SK-N-SH (cell line): Measurements from ENCODE around the gene EEF2K. TPM values are rescaled to one million over a fixed set of nuclear protein-coding genes. Genes with fewer than 3 reads are reported as not detected.

ENCODE experiments used
- CTCF ChIA-PET: fragments of 300-600, 350-600 bp; formaldehyde crosslinking; extraction: SDS; loops from one replicate; lab custom pipeline; 2021; lab: Yijun Ruan, JAX
- POLR2A ChIA-PET: fragments of 350-600 bp; sonication (Branson Sonifier 250); formaldehyde crosslinking; extraction: SDS; loops from one replicate; lab custom pipeline; 2020; ENCODE audit warnings: antibody characterized with exemption, inconsistent platforms; lab: Yijun Ruan, JAX
- DNase-seq: peaks from one replicate; pipeline ENCODE4 v3.0.0; 2012
- H2AFZ ChIP-seq: fragments of 200-600 bp; sonication (generic); 2 replicates; pipeline ENCODE4 v1.8.1; 2016; ENCODE audit warnings: antibody characterized with exemption, mild to moderate bottlenecking, low read depth
- H3F3A ChIP-seq: fragments of 200-600 bp; sonication (generic); replicated peaks from 2 replicates; pipeline ENCODE3; 2016; ENCODE audit warnings: antibody characterized with exemption, mild to moderate bottlenecking; ENCODE audit not compliant: insufficient read depth
- H3K27ac ChIP-seq, 2 experiments: fragments of 200-500 bp in 1 of 2; fragments of 200-600 bp in 1 of 2; sonication (Bioruptor generic) in 1 of 2; sonication (generic), shearing (Covaris generic) in 1 of 2; 2 replicates each; pipeline versions ENCODE4 v1.5.1 to v1.6.1; 2014 to 2016; ENCODE audit warnings: low read depth in 2 of 2, inconsistent platforms in 1 of 2, low read length in 1 of 2, mild to moderate bottlenecking in 1 of 2, mixed read lengths in 1 of 2
- H3K27me3 ChIP-seq: fragments of 200-600 bp; sonication (generic), shearing (Covaris generic); 2 replicates; pipeline ENCODE4 v1.6.1; 2016; ENCODE audit warnings: mixed run types; ENCODE audit not compliant: insufficient read depth
- H3K36me3 ChIP-seq, 2 experiments: fragments of 200-500 bp in 1 of 2; fragments of 200-600 bp in 1 of 2; sonication (Bioruptor generic) in 1 of 2; sonication (generic) in 1 of 2; replicated peaks in 1 of 2; 2 replicates each; pipeline versions ENCODE3 to v1.5.1; 2014 to 2016; ENCODE audit warnings: low read length in 1 of 2, mild to moderate bottlenecking in 1 of 2; ENCODE audit not compliant: insufficient read depth in 2 of 2, control insufficient read depth in 1 of 2
- H3K4me1 ChIP-seq, 2 experiments: fragments of 200-500 bp in 1 of 2; fragments of 200-600 bp in 1 of 2; sonication (Bioruptor generic) in 1 of 2; sonication (generic), shearing (Covaris generic) in 1 of 2; 2 replicates each; pipeline versions ENCODE4 v1.5.1 to v1.6.1; 2014 to 2016; ENCODE audit warnings: low read depth in 1 of 2, low read length in 1 of 2, mixed run types in 1 of 2; ENCODE audit not compliant: insufficient read depth in 2 of 2, control insufficient read depth in 1 of 2
- H3K4me2 ChIP-seq: fragments of 200-600 bp; sonication (generic), shearing (Covaris generic); 2 replicates; pipeline ENCODE4 v1.6.1; 2017; ENCODE audit warnings: mixed run types
- H3K4me3 ChIP-seq, 2 experiments: fragments of 200-500 bp in 1 of 2; fragments of 200-600 bp in 1 of 2; sonication (Bioruptor generic) in 1 of 2; sonication (generic), shearing (Covaris generic) in 1 of 2; 2 replicates each; pipeline versions ENCODE4 v1.5.1 to v1.8.1; 2014 to 2016; ENCODE audit warnings: low read depth in 2 of 2, inconsistent platforms in 1 of 2, low read length in 1 of 2, mild to moderate bottlenecking in 1 of 2, mixed read lengths in 1 of 2, moderate library complexity in 1 of 2
- H3K79me2 ChIP-seq: fragments of 200-600 bp; sonication (generic); 2 replicates; pipeline ENCODE4 v1.8.1; 2017; ENCODE audit warnings: mild to moderate bottlenecking; ENCODE audit not compliant: insufficient read depth
- H3K9ac ChIP-seq: fragments of 200-600 bp; sonication (generic); 2 replicates; pipeline ENCODE4 v1.6.1; 2017; ENCODE audit warnings: mixed run types
- H3K9me2 ChIP-seq: fragments of 200-600 bp; sonication (generic); 2 replicates; pipeline ENCODE4 v1.6.1; 2017; ENCODE audit warnings: mixed run types
- H3K9me3 ChIP-seq: fragments of 200-600 bp; sonication (generic); 2 replicates; pipeline ENCODE4 v1.6.1; 2017; ENCODE audit warnings: mixed run types, mild to moderate bottlenecking, moderate library complexity
- H4K20me1 ChIP-seq: fragments of 200-600 bp; sonication (generic); 2 replicates; pipeline ENCODE4 v1.6.1; 2017; ENCODE audit warnings: mild to moderate bottlenecking, mixed run types; ENCODE audit not compliant: insufficient read depth
- CHD2 ChIP-seq: fragments of 150-350 bp; IDR thresholded peaks from 2 replicates; pipeline ENCODE4 v1.6.1; 2018; ENCODE audit warnings: low read length; ENCODE audit not compliant: partially characterized antibody
- ELF1 ChIP-seq: IDR thresholded peaks from 2 replicates; pipeline ENCODE4 v1.4.0; 2012
- EZH2phosphoT487 ChIP-seq: fragments of 200-600 bp; sonication (generic); IDR thresholded peaks from 2 replicates; pipeline ENCODE4 v1.6.1; 2017; ENCODE audit warnings: low read depth, mixed run types, mild to moderate bottlenecking, antibody characterized with exemption, moderate library complexity, borderline replicate concordance
- GATA2 ChIP-seq: sonication (generic); formaldehyde crosslinking; IDR thresholded peaks from 2 replicates; pipeline ENCODE4 v1.5.0; 2020; ENCODE audit warnings: mild to moderate bottlenecking, missing genetic modification reagents
- IRF3 ChIP-seq: fragments of 150-350 bp; IDR thresholded peaks from 2 replicates; pipeline ENCODE4 v1.6.1; 2016; ENCODE audit warnings: mild to moderate bottlenecking, low read depth, low read length
- JUND ChIP-seq: IDR thresholded peaks from 2 replicates; pipeline ENCODE4 v1.4.0; 2012
- MXI1 ChIP-seq: IDR thresholded peaks from 2 replicates; pipeline ENCODE4 v1.6.1; 2012; ENCODE audit warnings: mild to moderate bottlenecking, low read depth, low read length, improper control_type of control experiment
- NRF1 ChIP-seq: IDR thresholded peaks from 2 replicates; pipeline ENCODE4 v1.6.1; 2012; ENCODE audit warnings: low read depth, mild to moderate bottlenecking, low read length
- PBX3 ChIP-seq: IDR thresholded peaks from 2 replicates; pipeline ENCODE4; 2012
- POLR2AphosphoS5 ChIP-seq: IDR thresholded peaks from 2 replicates; pipeline ENCODE4 v1.6.1; 2012; ENCODE audit warnings: low read depth, low read length
- REST ChIP-seq: IDR thresholded peaks from 2 replicates; pipeline ENCODE4 v1.6.1; 2012; ENCODE audit warnings: mild to moderate bottlenecking, low read depth, low read length, moderate library complexity
- RFX5 ChIP-seq: IDR thresholded peaks from 2 replicates; pipeline ENCODE4 v1.6.1; 2012; ENCODE audit warnings: mild to moderate bottlenecking, improper control_type of control experiment, low read length
- RXRA ChIP-seq: IDR thresholded peaks from 2 replicates; pipeline ENCODE4 v1.4.0; 2012; ENCODE audit warnings: low read depth, mild to moderate bottlenecking, borderline replicate concordance
- SMC3 ChIP-seq: IDR thresholded peaks from 2 replicates; pipeline ENCODE4 v1.6.1; 2012; ENCODE audit warnings: low read depth, low read length, improper control_type of control experiment
- TAF1 ChIP-seq: IDR thresholded peaks from 2 replicates; pipeline ENCODE4 v1.6.1; 2012; ENCODE audit warnings: low read depth, mild to moderate bottlenecking, low read length, moderate library complexity, borderline replicate concordance
- TEAD4 ChIP-seq: IDR thresholded peaks from 2 replicates; pipeline ENCODE4 v1.4.0; 2012; ENCODE audit warnings: mild to moderate bottlenecking, borderline replicate concordance; ENCODE audit not compliant: insufficient read depth
- USF1 ChIP-seq: IDR thresholded peaks from 2 replicates; pipeline ENCODE4 v1.4.0; 2012; ENCODE audit warnings: low read depth, borderline replicate concordance
- USF2 ChIP-seq: fragments of 150-350 bp; IDR thresholded peaks from 2 replicates; pipeline ENCODE4 v1.6.1; 2017; ENCODE audit warnings: antibody characterized with exemption, low read length, low read depth, borderline replicate concordance
- YY1 ChIP-seq: IDR thresholded peaks from 2 replicates; pipeline ENCODE4 v1.4.0; 2012; ENCODE audit warnings: low read depth, mild to moderate bottlenecking
- WGBS: methylation state at CpG from one replicate; pipeline ENCODE4 v1.1.6; 2017; ENCODE audit warnings: low lambda C conversion rate; 5-methylcytosine and 5-hydroxymethylcytosine counted together
- polyA plus RNA-seq, 3 experiments: library from polyadenylated mRNA; depleted of rRNA; stranded (reverse); fragments of >200 nt; gene quantifications; 2 replicates each; pipeline ENCODE4 v1.2.3, GENCODE V29; 2012

EEF2K gene
- polyA plus RNA-seq, 1 of the 3 experiments (the other 2 are of a cell fraction) = 8.0 TPM

- WGBS = 94% methylated on average over 11 of the region's 14 CpGs
- Histone ChIP-seq H3K4me1 (no peaks in the 10 kb centered on the region), H3K9me3 (no peaks in the 10 kb centered on the region), H3K9ac (no peak overlapping the region), H3K79me2 (peaks cover 3% of the 10 kb centered on the region), H3K4me2 (no peak overlapping the region), H3K36me3 (no peaks in the 10 kb centered on the region), H3F3A (peaks cover 4% of the 10 kb centered on the region), H2AFZ (no peak overlapping the region), H3K27ac (no peak overlapping the region), H3K4me3 (no peak overlapping the region), H3K9me2 (no peaks in the 10 kb centered on the region), H3K27me3 (no peaks in the 10 kb centered on the region), H4K20me1 (no peaks in the 10 kb centered on the region)
- ChIA-PET POLR2A (no interaction called here), CTCF (interaction anchor here (0.7 kb wide), 1 partner anchor 19 kb away, joined by 3 read pairs; no protein-coding TSS in a partner anchor)
- TF ChIP-seq USF2 = no peak
- TF ChIP-seq USF1 = no peak
- no peak for TF ChIP-seq TAF1
- no peak for TF ChIP-seq JUND
- no peak for TF ChIP-seq MXI1
- TF ChIP-seq REST = no peak
- TF ChIP-seq SMC3 = no peak
- no peak for TF ChIP-seq EZH2phosphoT487
- no peak for TF ChIP-seq IRF3
- TF ChIP-seq POLR2AphosphoS5 = no peak
- no peak for TF ChIP-seq CHD2
- no peak for TF ChIP-seq RFX5
- TF ChIP-seq TEAD4 = no peak
- TF ChIP-seq YY1 = no peak
- no peak for TF ChIP-seq ELF1
- TF ChIP-seq GATA2 = no peak
- TF ChIP-seq PBX3 = no peak
- TF ChIP-seq RXRA = no peak
- TF ChIP-seq NRF1 = no peak
- DNase-seq = no peak
These were observed 33.2 kb downstream of the EEF2K start for GRCh38 chr16:22239131-22239805.
